KOPT-K1 (cell line): ENCODE measurements around the gene TEAD4.

Experiments used
- H3K27ac ChIP-seq: fragments of 200-600 bp; sonication (generic); 2 replicates; pipeline ENCODE4 v1.5.1; 2016; ENCODE audit warnings: antibody characterized with exemption, mild to moderate bottlenecking, low read depth, low read length; ENCODE audit not compliant: poor library complexity, severe bottlenecking
- H3K36me3 ChIP-seq: fragments of 200-600 bp; sonication (generic); 2 replicates; pipeline ENCODE4 v1.5.1; 2017; ENCODE audit warnings: antibody characterized with exemption, mild to moderate bottlenecking, low read length, moderate library complexity; ENCODE audit not compliant: insufficient read depth
- H3K9me3 ChIP-seq: fragments of 200-600 bp; sonication (generic); 2 replicates; pipeline ENCODE4 v1.5.1; 2017; ENCODE audit warnings: antibody characterized with exemption, low read length, mild to moderate bottlenecking; ENCODE audit not compliant: insufficient read depth, poor library complexity, severe bottlenecking

TEAD4 gene

GRCh38 chr12:2959192-2959504 is at the start of gene TEAD4:
TEAD4 (plus strand) TSS chr12:2959397.
- Histone ChIP-seq H3K27ac (no peak within 1 kb of the TSS), H3K36me3 (no peaks in the 10 kb centered on the region), H3K9me3 (no peaks in the 10 kb centered on the region)

- Histone ChIP-seq H3K27ac (no peak overlapping the region), H3K36me3 (no peaks in the 10 kb centered on the region; the same call in 1 of the 2 replicates), H3K9me3 (no peaks in the 10 kb centered on the region)
Measured at GRCh38 chr12:2912216-2912575, 47.0 kb upstream of the TEAD4 start.

- H3K9me3 ChIP-seq: no peaks in the 10 kb centered on the region
- H3K36me3 ChIP-seq: peaks cover 24% of the 10 kb centered on the region
- no peak overlapping the region for H3K27ac ChIP-seq
Measured at GRCh38 chr12:2919249-2919648, 39.9 kb upstream of the TEAD4 start.

- Histone ChIP-seq H3K36me3 (peaks cover 35% of the 10 kb centered on the region), H3K27ac (no peak overlapping the region), H3K9me3 (no peaks in the 10 kb centered on the region)
Measured at GRCh38 chr12:2922329-2922728, 36.9 kb upstream of the TEAD4 start.

GRCh38 chr12:2923057-2923456 is 36.1 kb upstream of the TEAD4 start:
- no peak overlapping the region for H3K27ac ChIP-seq
- H3K36me3 ChIP-seq: peaks cover 35% of the 10 kb centered on the region
- no peaks in the 10 kb centered on the region for H3K9me3 ChIP-seq

- Histone ChIP-seq H3K27ac (no peak overlapping the region), H3K36me3 (peaks cover 35% of the 10 kb centered on the region)
Measured at GRCh38 chr12:2924019-2924418, 35.2 kb upstream of the TEAD4 start.

DNA sequence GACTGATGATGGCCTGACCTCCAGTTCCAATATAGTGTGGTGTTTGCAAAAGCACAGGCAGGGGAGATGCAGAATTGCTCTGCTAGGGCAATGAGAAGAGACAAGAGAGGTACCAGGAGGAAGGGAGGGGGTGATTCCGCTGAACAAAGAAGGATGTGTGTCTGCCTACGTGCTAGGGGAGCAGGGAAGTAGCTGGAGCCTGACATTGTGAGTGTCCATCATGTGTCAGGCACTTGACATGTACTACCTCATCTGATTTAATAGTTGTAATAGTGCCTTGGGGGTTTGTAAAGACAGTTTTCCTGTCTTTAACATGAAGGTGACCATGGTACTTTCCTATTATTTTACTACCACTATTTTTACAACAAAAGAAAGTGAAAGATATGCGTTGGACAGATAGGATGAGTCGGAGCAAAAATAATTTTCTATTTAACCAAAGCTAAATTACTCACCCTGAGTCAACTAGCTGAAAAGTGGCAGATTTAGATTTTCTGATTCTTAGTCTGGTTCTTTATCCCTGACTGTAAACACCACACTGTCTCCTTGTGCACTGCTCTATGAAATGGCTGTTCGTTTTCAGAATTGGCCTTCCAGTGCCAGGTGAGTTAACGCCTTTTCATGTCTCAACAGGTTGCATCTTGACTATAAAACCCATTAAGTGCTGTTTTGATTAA is 33.7 kb upstream of the TEAD4 start:
- Histone ChIP-seq H3K9me3 (no peaks in the 10 kb centered on the region), H3K36me3 (peaks cover 35% of the 10 kb centered on the region), H3K27ac (no peak overlapping the region)

More at GRCh38 chr12:2924019-2924418, 35.2 kb upstream of the TEAD4 start:
- H3K9me3 ChIP-seq: no peaks in the 10 kb centered on the region

GRCh38 chr12:2930865-2931264 is 28.3 kb upstream of the TEAD4 start:
- H3K36me3 ChIP-seq: peaks cover 39% of the 10 kb centered on the region; the same call in 1 of the 2 replicates
- H3K9me3 ChIP-seq: no peaks in the 10 kb centered on the region
- H3K27ac ChIP-seq: no peak overlapping the region

- Histone ChIP-seq H3K9me3 (no peaks in the 10 kb centered on the region), H3K27ac (no peak overlapping the region), H3K36me3 (peaks cover 38% of the 10 kb centered on the region; the same call in 1 of the 2 replicates)
Measured at GRCh38 chr12:2933586-2933985, 25.6 kb upstream of the TEAD4 start.

DNA sequence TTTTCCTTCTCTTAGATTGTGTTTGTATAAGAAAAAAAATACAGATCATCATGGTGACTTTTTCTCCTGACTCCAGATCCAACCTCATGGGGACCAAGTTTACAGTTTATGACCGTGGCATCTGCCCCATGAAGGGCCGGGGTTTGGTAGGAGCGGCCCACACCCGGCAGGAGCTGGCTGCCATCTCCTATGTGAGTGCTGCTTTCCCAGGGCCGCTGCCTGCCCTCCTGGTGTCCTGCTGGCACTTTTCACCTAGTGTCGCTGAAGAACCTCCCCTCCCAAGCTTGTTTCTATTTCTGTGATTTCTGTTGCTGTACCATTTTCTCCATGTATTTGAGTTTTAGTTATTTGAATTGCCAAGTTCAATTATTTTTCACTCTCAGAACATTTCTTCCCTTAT is 24.8 kb upstream of the TEAD4 start:
- no peaks in the 10 kb centered on the region for H3K9me3 ChIP-seq
- no peak overlapping the region for H3K27ac ChIP-seq
- H3K36me3 ChIP-seq: peaks cover 46% of the 10 kb centered on the region; the same call in 1 of the 2 replicates

DNA sequence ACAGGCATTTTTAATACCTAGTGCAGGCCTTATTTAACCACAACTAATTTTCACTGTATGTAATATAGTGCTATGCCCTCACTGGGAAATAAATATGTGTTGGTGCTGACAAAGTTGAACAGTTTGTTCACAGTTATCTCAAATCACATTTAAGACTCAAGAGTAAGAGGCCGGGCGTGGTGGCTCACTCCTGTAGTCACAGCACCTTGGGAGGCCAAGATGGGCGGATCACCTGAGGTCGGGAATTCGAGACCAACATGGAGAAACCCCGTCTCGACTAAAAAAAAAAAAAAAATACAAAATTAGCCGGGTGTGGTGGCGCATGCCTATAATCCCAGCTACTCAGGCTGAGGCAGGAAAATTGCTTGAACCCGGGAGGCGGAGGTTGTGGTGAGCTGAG is 22.9 kb upstream of the TEAD4 start:
- Histone ChIP-seq H3K9me3 (no peaks in the 10 kb centered on the region), H3K36me3 (peaks cover 55% of the 10 kb centered on the region), H3K27ac (no peak overlapping the region)

- Histone ChIP-seq H3K27ac (no peak overlapping the region), H3K9me3 (no peaks in the 10 kb centered on the region), H3K36me3 (peaks cover 45% of the 10 kb centered on the region)
Measured at GRCh38 chr12:2937500-2937899, 21.7 kb upstream of the TEAD4 start.

DNA sequence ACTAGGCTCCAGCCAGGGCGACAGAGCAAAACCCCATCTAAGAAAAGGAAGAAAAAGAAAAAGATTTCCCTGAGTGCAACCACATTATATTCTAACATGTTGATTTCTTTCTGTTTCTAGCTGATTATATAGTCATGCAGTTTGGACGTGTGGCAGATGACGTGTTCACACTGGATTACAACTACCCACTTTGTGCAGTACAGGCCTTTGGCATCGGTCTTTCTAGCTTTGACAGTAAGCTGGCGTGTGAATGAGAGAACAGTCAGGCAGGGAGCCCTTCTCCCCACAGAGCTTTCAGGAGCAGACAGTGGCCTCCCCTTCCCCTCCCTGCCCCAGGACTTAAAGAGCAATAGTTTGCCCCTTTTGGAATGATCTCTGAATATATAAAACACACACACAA is 20.0 kb upstream of the TEAD4 start:
- no peaks in the 10 kb centered on the region for H3K9me3 ChIP-seq
- H3K36me3 ChIP-seq: peaks cover 36% of the 10 kb centered on the region
- H3K27ac ChIP-seq: no peak overlapping the region

DNA sequence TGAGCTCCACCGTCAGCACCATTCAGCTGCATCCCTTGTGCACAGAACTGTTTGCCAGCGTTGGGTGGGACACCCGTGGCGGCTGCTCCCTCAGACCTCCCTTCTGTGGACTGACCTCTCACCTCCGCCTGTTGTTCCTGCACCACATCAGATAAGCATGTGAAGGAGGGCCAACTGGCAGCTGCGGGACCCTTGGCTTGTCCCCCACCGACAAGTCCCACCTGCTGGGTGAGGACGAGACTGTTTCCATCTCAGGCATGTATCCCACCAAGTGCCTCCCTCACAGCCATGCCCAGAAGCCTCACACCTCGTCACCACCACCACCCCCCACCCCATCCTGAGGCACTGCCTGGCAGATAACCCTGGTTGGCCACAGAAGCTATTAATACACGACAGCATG is 18.6 kb upstream of the TEAD4 start:
- H3K9me3 ChIP-seq: no peaks in the 10 kb centered on the region
- peaks cover 30% of the 10 kb centered on the region for H3K36me3 ChIP-seq
- no peak overlapping the region for H3K27ac ChIP-seq

DNA sequence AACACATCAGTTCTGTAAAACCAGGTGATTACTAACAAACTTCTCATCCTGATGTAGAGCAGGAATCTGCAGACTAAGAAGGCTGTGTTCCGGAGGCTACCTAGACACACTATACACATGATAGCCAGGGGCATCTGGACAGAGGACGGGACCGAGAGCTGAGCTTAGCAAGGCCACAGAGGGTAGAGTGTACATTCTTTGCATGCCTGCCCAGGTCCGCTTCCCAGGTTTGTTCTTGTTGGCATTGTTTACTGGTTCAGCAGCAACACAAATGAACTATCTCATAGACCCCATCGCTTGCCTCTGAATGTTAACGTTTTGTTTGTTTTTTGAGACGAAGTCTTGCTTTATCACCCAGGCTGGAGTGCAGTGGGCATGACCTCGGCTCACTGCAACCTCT is 17.7 kb upstream of the TEAD4 start:
- Histone ChIP-seq H3K36me3 (peaks cover 30% of the 10 kb centered on the region), H3K27ac (no peak overlapping the region), H3K9me3 (no peaks in the 10 kb centered on the region)

- no peak overlapping the region for H3K27ac ChIP-seq
- peaks cover 13% of the 10 kb centered on the region for H3K36me3 ChIP-seq
- H3K9me3 ChIP-seq: no peaks in the 10 kb centered on the region
Measured at GRCh38 chr12:2944401-2945047, 14.7 kb upstream of the TEAD4 start.
